H1 (cell line): ENCODE results near the gene C20orf144. TPM values are rescaled to one million over a fixed set of nuclear protein-coding genes. Genes with fewer than 3 reads are reported as not detected.

ENCODE experiments used
- CTCF ChIA-PET: fragments of 300-600 bp; sonication (Branson Sonifier 250); formaldehyde crosslinking; loops from one replicate; lab custom pipeline; 2021; ENCODE audit not compliant: partially characterized antibody; lab: Charles Lee
- POLR2A ChIA-PET: fragments of 300-600 bp; sonication (Branson Sonifier 250); formaldehyde crosslinking; loops from one replicate; lab custom pipeline; 2021; ENCODE audit warnings: inconsistent platforms; ENCODE audit not compliant: partially characterized antibody; lab: Charles Lee
- DNase-seq, 2 experiments: peaks; one replicate each; pipeline versions ENCODE4 v3.0.0 to v3.0.0-alpha.2; 2010 to 2022; ENCODE audit warnings: low spot score in 2 of 2, low read depth in 1 of 2, mixed read lengths in 1 of 2
- FAIRE-seq: peaks from 2 replicates; lab custom pipeline; 2011; peaks lifted over from hg19 to GRCh38; lab: Jason Lieb, UNC
- H2AFZ ChIP-seq: 2 replicates; pipeline ENCODE4 v1.8.1; 2012; ENCODE audit warnings: low read length, inconsistent platforms
- H2AK5ac ChIP-seq: 2 replicates; pipeline ENCODE4 v1.6.1; 2013; ENCODE audit warnings: low read depth, low read length
- H2BK120ac ChIP-seq: replicated peaks from 2 replicates; pipeline ENCODE3; 2013; ENCODE audit warnings: low read depth, low read length, inconsistent platforms
- H2BK12ac ChIP-seq: 2 replicates; pipeline ENCODE4 v1.6.1; 2013; ENCODE audit warnings: low read depth, low read length
- H2BK15ac ChIP-seq: 2 replicates; pipeline ENCODE4 v1.6.1; 2013; ENCODE audit warnings: low read length
- H2BK20ac ChIP-seq: 2 replicates; pipeline ENCODE4 v1.6.1; 2013; ENCODE audit warnings: low read length
- H2BK5ac ChIP-seq: 2 replicates; pipeline ENCODE4 v1.6.1; 2013; ENCODE audit warnings: low read depth, low read length
- H3K14ac ChIP-seq: 2 replicates; pipeline ENCODE4 v1.6.1; 2013; ENCODE audit warnings: inconsistent platforms; ENCODE audit not compliant: insufficient read length
- H3K18ac ChIP-seq: 2 replicates; pipeline ENCODE4 v1.6.1; 2013; ENCODE audit warnings: low read length; ENCODE audit errors: extremely low read depth
- H3K23ac ChIP-seq: 2 replicates; pipeline ENCODE4 v1.6.1; 2013; ENCODE audit warnings: inconsistent platforms; ENCODE audit not compliant: insufficient read length
- H3K23me2 ChIP-seq: 2 replicates; pipeline ENCODE4 v1.6.1; 2013; ENCODE audit warnings: low read depth, low read length
- H3K27ac ChIP-seq: 2 replicates; pipeline ENCODE4 v1.6.1; 2011; ENCODE audit warnings: low read depth, low read length, inconsistent platforms
- H3K27me3 ChIP-seq, 4 experiments: replicated peaks in 1 of 4; 1 replicate in 1 of 4; 2 replicates in 3 of 4; pipeline versions ENCODE4 v1.6.1 to v1.8.1; 2011 to 2013; ENCODE audit warnings: low read length in 3 of 4, mild to moderate bottlenecking in 3 of 4, inconsistent platforms in 2 of 4, mixed read lengths in 2 of 4, moderate library complexity in 1 of 4; ENCODE audit not compliant: control insufficient read depth in 3 of 4, insufficient read depth in 3 of 4; ENCODE audit errors: extremely low read depth in 1 of 4
- H3K36me3 ChIP-seq, 4 experiments: 2 replicates each; pipeline versions ENCODE4 v1.6.1 to v1.8.1; 2011 to 2013; ENCODE audit warnings: mild to moderate bottlenecking in 4 of 4, low read length in 3 of 4, moderate library complexity in 2 of 4, control low read depth in 1 of 4, inconsistent platforms in 1 of 4; ENCODE audit not compliant: insufficient read depth in 4 of 4, control insufficient read depth in 2 of 4
- H3K4ac ChIP-seq: replicated peaks from 2 replicates; pipeline ENCODE3; 2013; ENCODE audit warnings: low read length, low read depth, mixed read lengths, inconsistent platforms; ENCODE audit not compliant: insufficient read length
- H3K4me1 ChIP-seq, 4 experiments: replicated peaks in 1 of 4; 1 replicate in 1 of 4; 2 replicates in 3 of 4; pipeline versions ENCODE4 v1.6.1 to v1.8.1; 2011 to 2013; ENCODE audit warnings: low read length in 3 of 4, inconsistent platforms in 2 of 4, mixed read lengths in 1 of 4; ENCODE audit not compliant: insufficient read depth in 4 of 4, control insufficient read depth in 3 of 4
- H3K4me2 ChIP-seq, 2 experiments: 2 replicates each; pipeline versions ENCODE4 v1.6.1 to v1.8.1; 2011 to 2013; ENCODE audit warnings: low read depth in 2 of 2, low read length in 2 of 2, control low read depth in 1 of 2, inconsistent platforms in 1 of 2, mild to moderate bottlenecking in 1 of 2; ENCODE audit not compliant: insufficient read depth in 1 of 2
- H3K4me3 ChIP-seq, 4 experiments: fragments of 200-600, 300-600 bp in 1 of 4; sonication (generic), shearing (Covaris generic), sonication (Bioruptor Twin) in 1 of 4; 2 replicates each; pipeline versions ENCODE4 v1.5.1 to v1.8.1; 2011 to 2016; ENCODE audit warnings: low read length in 4 of 4, low read depth in 3 of 4, control low read depth in 2 of 4, inconsistent platforms in 2 of 4, mild to moderate bottlenecking in 2 of 4, mixed read lengths in 1 of 4, moderate library complexity in 1 of 4; ENCODE audit not compliant: insufficient read depth in 2 of 4; ENCODE audit errors: extremely low read depth in 1 of 4
- H3K56ac ChIP-seq: replicated peaks from 2 replicates; pipeline ENCODE3; 2013; ENCODE audit warnings: low read depth, mild to moderate bottlenecking, mixed read lengths, low read length, inconsistent platforms; ENCODE audit not compliant: insufficient read length
- H3K79me1 ChIP-seq: 2 replicates; pipeline ENCODE4 v1.6.1; 2013; ENCODE audit warnings: low read depth, low read length, control low read depth
- H3K79me2 ChIP-seq, 2 experiments: 2 replicates each; pipeline versions ENCODE4 v1.6.1 to v1.8.1; 2012 to 2013; ENCODE audit warnings: low read length in 2 of 2, mild to moderate bottlenecking in 2 of 2, inconsistent platforms in 1 of 2; ENCODE audit not compliant: insufficient read depth in 2 of 2, control insufficient read depth in 1 of 2
- H3K9ac ChIP-seq, 4 experiments: replicated peaks in 1 of 4; 1 replicate in 1 of 4; 2 replicates in 3 of 4; pipeline versions ENCODE4 v1.6.1 to v1.8.1; 2011 to 2013; ENCODE audit warnings: low read depth in 3 of 4, low read length in 3 of 4, control low read depth in 2 of 4, mild to moderate bottlenecking in 2 of 4, moderate library complexity in 2 of 4, inconsistent platforms in 1 of 4; ENCODE audit errors: extremely low read depth in 1 of 4
- H3K9me3 ChIP-seq, 2 experiments: 2 replicates each; pipeline versions ENCODE4 v1.6.1 to v1.8.1; 2012 to 2013; ENCODE audit warnings: mild to moderate bottlenecking in 2 of 2, moderate library complexity in 2 of 2, control low read depth in 1 of 2, inconsistent platforms in 1 of 2, low read depth in 1 of 2, low read length in 1 of 2, mixed read lengths in 1 of 2; ENCODE audit not compliant: insufficient read depth in 2 of 2
- H4K20me1 ChIP-seq, 2 experiments: replicated peaks in 1 of 2; 2 replicates each; pipeline versions ENCODE3 to v1.8.1; 2011 to 2013; ENCODE audit warnings: inconsistent platforms in 2 of 2, low read length in 2 of 2, mild to moderate bottlenecking in 1 of 2; ENCODE audit not compliant: insufficient read depth in 2 of 2, control insufficient read depth in 1 of 2
- H4K5ac ChIP-seq: 2 replicates; pipeline ENCODE4 v1.6.1; 2013; ENCODE audit warnings: low read length, low read depth, mixed read lengths, inconsistent platforms; ENCODE audit not compliant: insufficient read length
- H4K8ac ChIP-seq: 2 replicates; pipeline ENCODE4 v1.8.0; 2013; ENCODE audit warnings: mild to moderate bottlenecking, moderate library complexity, low read length, inconsistent platforms; ENCODE audit not compliant: insufficient read depth; ENCODE audit errors: extremely low read depth
- H4K91ac ChIP-seq: replicated peaks from 2 replicates; pipeline ENCODE3; 2013; ENCODE audit warnings: low read length, mixed read lengths, inconsistent platforms; ENCODE audit not compliant: insufficient read length
- HDAC2 ChIP-seq, 2 experiments: fragments of 300-600 bp in 1 of 2; sonication (generic) in 1 of 2; IDR thresholded peaks; 2 replicates each; pipeline ENCODE4 v1.6.1; 2011 to 2012; ENCODE audit warnings: low read depth in 2 of 2, low read length in 2 of 2, mild to moderate bottlenecking in 2 of 2, moderate library complexity in 2 of 2, borderline replicate concordance in 1 of 2, inconsistent platforms in 1 of 2
- PHF8 ChIP-seq: fragments of 200-600 bp; sonication (generic); conservative IDR thresholded peaks from 2 replicates; pipeline ENCODE4 v1.7.1; 2012; ENCODE audit warnings: low read depth, mild to moderate bottlenecking, inconsistent platforms, low read length, moderate library complexity
- POLR2AphosphoS5 ChIP-seq: IDR thresholded peaks from 2 replicates; pipeline ENCODE4 v1.6.1; 2011; ENCODE audit warnings: low read depth, low read length
- TBP ChIP-seq: IDR thresholded peaks from 2 replicates; pipeline ENCODE4 v1.6.1; 2011; ENCODE audit warnings: low read depth, low read length, improper control_type of control experiment
- WGBS, 2 experiments: shearing (Covaris generic) in 1 of 2; methylation state at CpG; one replicate each; pipeline versions ENCODE4 v1.1.6 to v1.1.7; 2013 to 2015; ENCODE audit warnings: low lambda C conversion rate in 2 of 2, mixed read lengths in 2 of 2, inconsistent platforms in 1 of 2, low coverage in 1 of 2, missing lambda C conversion rate in 1 of 2; ENCODE audit not compliant: insufficient replicate concordance in 2 of 2, insufficient coverage in 1 of 2, insufficient read length in 1 of 2; ENCODE audit errors: extremely low coverage in 1 of 2, missing lambda C conversion rate in 1 of 2; 5-methylcytosine and 5-hydroxymethylcytosine counted together
- polyA plus RNA-seq, 7 experiments: library from polyadenylated mRNA; depleted of rRNA in 3 of 7; stranded (reverse) in 5 of 7; unstranded in 2 of 7; fragments of >200 nt in 5 of 7; fragments of 200-250 nt in 2 of 7; gene quantifications; 1 replicate in 5 of 7; 2 replicates in 1 of 7; 4 replicates in 1 of 7; pipeline versions ENCODE4 v1.2.1 to v1.2.3, GENCODE V29; 2011 to 2013; ENCODE audit warnings: missing spikeins in 2 of 7, mixed read lengths in 2 of 7
- total RNA-seq: library from RNA; stranded (reverse); fragmentation: NEBNext Ultra II Directional; extraction: Animal tissue kit (Norgen Biotek cat#: 25700); gene quantifications from 2 replicates; pipeline ENCODE4 v1.2.1, GENCODE V29; 2021
- TF ChIP-seq, protein P1 (sequence below), 3 experiments: IDR thresholded peaks; 1 replicate in 2 of 3; 2 replicates in 1 of 3; pipeline versions ENCODE4 v1.5.1 to v1.6.1; 2011; ENCODE audit warnings: low read length in 3 of 3, mild to moderate bottlenecking in 3 of 3, inconsistent platforms in 2 of 3, low read depth in 1 of 3, moderate library complexity in 1 of 3; ENCODE audit not compliant: insufficient read depth in 1 of 3; ENCODE audit errors: control extremely low read depth in 1 of 3

Gene C20orf144
- total and polyA plus RNA-seq, 2 of the 8 experiments (the other 6 are each of a cell fraction or from before 2014, with no cell fraction given): 0.21 to 0.24 TPM

DNA sequence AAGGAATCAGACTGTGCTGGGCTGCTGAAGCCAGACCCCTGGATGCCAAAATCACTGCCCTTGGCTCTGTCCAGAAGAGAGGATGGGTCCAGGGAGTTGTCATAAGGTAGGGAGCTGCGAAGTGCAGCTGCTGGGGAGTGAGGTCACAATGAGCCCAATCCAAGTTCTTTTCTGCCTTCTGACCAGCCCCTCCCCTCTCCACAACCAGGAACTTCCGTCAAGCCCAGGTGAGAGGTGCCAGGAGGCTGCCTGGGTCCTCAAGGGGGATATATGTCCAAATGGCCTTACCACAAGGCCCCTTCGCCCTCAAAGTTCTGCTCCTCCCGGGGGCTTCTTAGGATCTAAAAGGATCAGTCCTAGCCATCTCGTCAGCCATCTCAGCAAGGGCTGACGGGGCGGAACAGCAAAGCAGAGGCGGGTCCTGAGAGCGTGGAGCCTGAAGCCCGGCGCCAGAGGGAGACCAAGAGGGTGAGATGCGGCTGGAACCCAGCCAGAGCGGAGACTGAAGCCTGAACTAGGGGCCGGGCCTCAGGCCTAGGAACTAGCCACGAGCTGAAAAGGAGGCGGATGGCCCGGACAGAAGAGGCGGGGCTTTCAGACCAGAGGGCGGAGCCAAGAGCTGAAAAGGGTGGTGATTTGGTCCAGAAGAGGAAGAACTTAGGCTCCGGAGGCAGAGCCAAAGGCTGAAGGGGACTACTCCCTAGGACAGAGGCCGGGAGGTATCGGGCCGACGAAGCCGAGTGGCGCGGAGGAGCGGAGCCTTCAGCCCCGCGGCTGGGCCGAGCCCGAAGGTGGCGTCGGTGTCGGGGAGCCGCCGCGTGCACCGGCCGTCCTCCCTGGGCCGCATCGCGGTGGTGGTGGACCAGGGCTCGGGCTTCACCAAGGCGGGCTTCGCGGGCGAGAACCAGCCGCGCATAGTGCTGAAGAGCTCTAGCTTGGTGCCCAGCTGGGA is 4.4 kb downstream of the C20orf144 start, which contains the start of gene ACTL10:
TSS of gene ACTL10 (plus strand) at position 651 of the 952 bp plus-strand sequence. CDS start 555 bp downstream, outside the sequence.
- Histone ChIP-seq H3K4me3 (peak within 1 kb of the TSS; percentile 27 to 56 (median 30)), H3K23me2 (peaks cover 25% of the 10 kb centered on the region; the same call in 1 of the 2 replicates), H3K27ac (no peak within 1 kb of the TSS), H2BK20ac (no peak within 1 kb of the TSS), H3K79me1 (no peaks in the 10 kb centered on the region; the same call in 1 of the 2 replicates), H3K4ac (no peak within 1 kb of the TSS), H4K5ac (no peak within 1 kb of the TSS), H2BK120ac (no peak within 1 kb of the TSS), H2AFZ (no peak within 1 kb of the TSS), H3K4me1 (peaks cover 0 to 18% (median 11%) of the 10 kb centered on the region in 4 experiments; a peak in 4 of 7 replicates), H2BK12ac (peak within 1 kb of the TSS; percentile 60; the same call in 1 of the 2 replicates), H3K9me3 (peaks cover 0 to 5% of the 10 kb centered on the region in 2 experiments; a peak in 1 of 4 replicates), H3K36me3 (peaks cover 2 to 10% (median 6%) of the 10 kb centered on the region in 4 experiments; a peak in 3 of 8 replicates), H3K23ac (no peak within 1 kb of the TSS), H2AK5ac (peak within 1 kb of the TSS; percentile 34; the same call in 1 of the 2 replicates), H3K14ac (no peak within 1 kb of the TSS), H3K27me3 (peaks cover 0 to 10% (median 3%) of the 10 kb centered on the region in 4 experiments; a peak in 3 of 7 replicates), H3K18ac (peak within 1 kb of the TSS; percentile 19; the same call in 1 of the 2 replicates), H4K20me1 (peaks cover 0 to 9% of the 10 kb centered on the region in 2 experiments), H3K79me2 (no peaks in the 10 kb centered on the region), H2BK15ac (0 out of 2 replicates have a peak within 1 kb of the TSS, but pooled peaks have one; percentile 61), H4K91ac (peak within 1 kb of the TSS; percentile 63), H3K9ac (no peak within 1 kb of the TSS; a peak in 2 of 7 replicates), H3K56ac (no peak within 1 kb of the TSS), H4K8ac (peak within 1 kb of the TSS; percentile 31; the same call in 1 of the 2 replicates), H2BK5ac (peak within 1 kb of the TSS; percentile 66), H3K4me2 (peak within 1 kb of the TSS; percentile 68 to 70)
- 47% methylated on average over 26 of the region's 50 CpGs; no CpG with 5 or more reads in 1 of the 2 experiments for WGBS, 2 experiments
- FAIRE-seq (no peak), DNase-seq (peak; percentile 70 to 79)
- ChIA-PET POLR2A (interaction anchor here (0.9 to 17.9 kb wide), 10 partner anchors 12 to 266 kb away, joined by 3 to 245 read pairs (median 5); partner anchors contain the start of genes CDK5RAP1, NECAB3, PXMP4 and ZNF341), CTCF (interaction anchor here (0.6 to 4.3 kb wide), 12 partner anchors 10 to 1575 kb away, joined by 3 to 38 read pairs (median 5); partner anchors contain the start of gene ZNF341)
- TF ChIP-seq PHF8 (no peak), HDAC2 (IDR thresholded peaks at IDR 0.05; ENCODE audit: borderline replicate concordance in 1 of 2, low read depth in 2 of 2, low read length in 2 of 2) (no peak), POLR2AphosphoS5 (peak; percentile 52; the same call in 1 of the 2 replicates), TBP (peak; percentile 85)
- TF ChIP-seq, protein P1, sequence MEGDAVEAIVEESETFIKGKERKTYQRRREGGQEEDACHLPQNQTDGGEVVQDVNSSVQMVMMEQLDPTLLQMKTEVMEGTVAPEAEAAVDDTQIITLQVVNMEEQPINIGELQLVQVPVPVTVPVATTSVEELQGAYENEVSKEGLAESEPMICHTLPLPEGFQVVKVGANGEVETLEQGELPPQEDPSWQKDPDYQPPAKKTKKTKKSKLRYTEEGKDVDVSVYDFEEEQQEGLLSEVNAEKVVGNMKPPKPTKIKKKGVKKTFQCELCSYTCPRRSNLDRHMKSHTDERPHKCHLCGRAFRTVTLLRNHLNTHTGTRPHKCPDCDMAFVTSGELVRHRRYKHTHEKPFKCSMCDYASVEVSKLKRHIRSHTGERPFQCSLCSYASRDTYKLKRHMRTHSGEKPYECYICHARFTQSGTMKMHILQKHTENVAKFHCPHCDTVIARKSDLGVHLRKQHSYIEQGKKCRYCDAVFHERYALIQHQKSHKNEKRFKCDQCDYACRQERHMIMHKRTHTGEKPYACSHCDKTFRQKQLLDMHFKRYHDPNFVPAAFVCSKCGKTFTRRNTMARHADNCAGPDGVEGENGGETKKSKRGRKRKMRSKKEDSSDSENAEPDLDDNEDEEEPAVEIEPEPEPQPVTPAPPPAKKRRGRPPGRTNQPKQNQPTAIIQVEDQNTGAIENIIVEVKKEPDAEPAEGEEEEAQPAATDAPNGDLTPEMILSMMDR (IDR thresholded peaks at IDR 0.05; ENCODE audit: control extremely low read depth in 1 of 3, insufficient read depth in 1 of 3, low read depth in 1 of 3, low read length in 3 of 3): peak in 1 of 3 experiments; percentile 6; a peak in 1 of 4 replicates
